ENCODE data around the gene HSD17B14. TPM values are rescaled to one million over a fixed set of nuclear protein-coding genes. Genes with fewer than 3 reads are reported as not detected.
"Not testable (repeated sequence)": the region's sequence is repeated elsewhere in the genome, so short reads cannot be mapped to it uniquely, and the experiment has no call there.

The HSD17B14 gene
- total RNA-seq, 2 donors from 2014 or later = 2.0 to 3.2 TPM

DNA sequence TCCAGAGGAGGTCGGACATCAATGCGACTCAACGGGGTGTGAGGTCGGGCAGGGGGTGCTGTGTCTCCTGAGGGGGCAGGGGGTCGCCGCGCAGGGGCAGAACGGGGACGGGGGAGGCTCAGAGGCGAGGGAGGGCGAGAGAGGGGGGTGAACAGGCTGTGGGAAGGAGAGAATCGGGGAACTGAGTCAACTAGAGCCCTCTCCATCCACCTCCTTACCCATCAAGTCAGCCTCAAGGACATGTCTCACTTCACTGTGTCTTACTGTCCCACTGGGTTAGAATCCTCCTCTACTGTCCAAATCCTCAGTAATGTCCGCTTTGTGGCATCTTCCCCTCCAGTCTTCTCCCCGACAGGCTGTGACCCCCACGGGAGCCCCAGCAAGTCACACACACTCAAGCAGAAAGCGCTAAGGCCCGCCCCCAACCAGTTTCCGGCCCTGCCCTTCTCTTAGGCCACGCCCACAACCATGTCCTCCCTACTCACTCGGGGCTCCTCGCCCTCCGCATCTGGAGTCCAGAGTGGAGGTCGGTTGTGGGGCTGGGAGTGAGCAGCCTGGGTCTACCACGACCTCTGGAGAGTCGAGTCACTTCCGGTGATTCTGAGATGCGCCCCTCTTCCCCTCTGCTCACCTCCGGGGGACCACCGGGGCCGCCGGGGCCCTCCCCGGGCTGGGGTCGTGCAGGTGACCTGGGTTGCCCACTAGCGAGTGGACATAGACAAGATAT lies 22.9 kb upstream of the HSD17B14 start:
- no peaks in the 10 kb centered on the region for H3K4me1 Mint-ChIP-seq (ENCODE audit: low read depth)
- ATAC-seq (replicated peaks in 1 of 2) = peak; percentile 92 to 94
- H3K36me3 Mint-ChIP-seq (ENCODE audit: insufficient read depth in 2 of 2) = no peaks in the 10 kb centered on the region
- H3K9me3 Mint-ChIP-seq = no peaks in the 10 kb centered on the region
- peak; percentile 83 to 92 for DNase-seq
- H3K4me3 Mint-ChIP-seq = peak overlapping the region; percentile 81 to 93
- H3K27me3 Mint-ChIP-seq (ENCODE audit: low read depth) = no peaks in the 10 kb centered on the region
- H3K27ac Mint-ChIP-seq = peak overlapping the region; percentile 72

DNA sequence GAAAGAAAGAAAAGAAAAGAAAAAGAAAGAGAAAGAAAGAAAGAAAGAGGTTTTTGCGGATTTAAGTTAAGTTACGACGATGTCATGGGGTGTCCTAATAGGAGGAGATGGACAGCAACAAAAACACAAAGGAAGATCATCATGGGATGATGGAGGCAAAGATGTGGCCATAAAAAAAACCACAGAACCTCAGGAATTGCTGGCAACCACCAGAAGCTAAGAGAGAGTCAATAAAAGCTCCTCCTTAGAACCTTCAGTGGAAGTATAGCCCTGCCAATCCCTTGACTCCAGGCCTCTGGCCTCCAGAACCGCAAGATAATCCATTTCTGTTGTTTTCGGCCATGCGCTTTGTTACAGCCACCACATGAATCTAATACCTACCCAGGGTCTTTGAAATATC lies 20.6 kb upstream of the HSD17B14 start:
- no peak overlapping the region for H3K4me3 Mint-ChIP-seq
- no peaks in the 10 kb centered on the region for H3K9me3 Mint-ChIP-seq
- no peaks in the 10 kb centered on the region for H3K36me3 Mint-ChIP-seq (ENCODE audit: insufficient read depth in 2 of 2)
- H3K27ac Mint-ChIP-seq = no peak overlapping the region
- H3K27me3 Mint-ChIP-seq (ENCODE audit: low read depth) = no peaks in the 10 kb centered on the region
- DNase-seq (no peak), ATAC-seq (replicated peaks in 1 of 2) (no peak)
- H3K4me1 Mint-ChIP-seq (ENCODE audit: low read depth) = no peaks in the 10 kb centered on the region

DNA sequence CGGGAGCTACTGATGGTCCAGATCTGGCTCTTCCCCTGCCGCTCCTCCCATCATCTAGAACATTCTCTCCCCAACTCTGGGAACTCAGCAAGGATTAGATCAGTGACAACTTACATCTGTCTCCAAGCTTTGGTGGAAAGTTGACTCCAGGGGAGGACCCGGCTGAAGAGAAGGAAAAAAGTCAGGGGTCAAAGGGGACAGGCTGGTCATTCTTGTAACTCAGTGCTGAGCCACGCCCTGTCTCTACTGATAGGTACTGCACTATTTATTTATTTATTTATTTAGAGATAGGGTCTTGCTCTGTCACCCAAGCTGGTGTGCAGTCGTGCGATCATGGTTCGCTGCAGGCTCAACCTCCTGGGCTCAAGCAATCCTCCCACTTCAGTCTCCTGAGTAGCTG lies 17.8 kb upstream of the HSD17B14 start:
- Mint-ChIP-seq H3K27me3 (ENCODE audit: low read depth) (no peaks in the 10 kb centered on the region), H3K4me1 (ENCODE audit: low read depth) (no peaks in the 10 kb centered on the region), H3K9me3 (no peaks in the 10 kb centered on the region), H3K36me3 (ENCODE audit: insufficient read depth in 2 of 2) (no peaks in the 10 kb centered on the region), H3K27ac (no peak overlapping the region), H3K4me3 (no peak overlapping the region)
- ATAC-seq (replicated peaks in 1 of 2) (no peak), DNase-seq (no peak)

DNA sequence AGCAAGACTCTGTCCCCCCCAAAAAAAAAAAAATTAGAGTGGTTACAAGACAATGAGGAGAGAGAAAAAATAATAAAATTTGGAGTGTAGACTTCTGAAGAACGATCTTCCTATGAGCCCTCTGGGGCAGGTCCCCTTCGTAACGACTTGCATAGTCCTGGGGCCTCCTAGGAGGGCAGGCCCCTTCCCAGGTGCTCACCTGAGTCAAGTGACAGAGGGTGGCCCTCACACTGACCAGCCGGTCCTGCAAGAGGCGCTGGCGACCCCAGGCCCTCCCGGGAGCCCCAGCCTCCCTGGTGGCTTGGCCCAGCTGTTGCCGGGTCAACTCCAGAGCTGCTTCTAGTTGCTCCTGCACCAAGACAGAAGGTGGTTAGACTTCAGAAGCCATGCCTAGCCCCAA lies 17.2 kb upstream of the HSD17B14 start:
- DNase-seq (no peak), ATAC-seq (replicated peaks in 1 of 2) (no peak)
- Mint-ChIP-seq H3K36me3 (ENCODE audit: insufficient read depth in 2 of 2) (no peaks in the 10 kb centered on the region), H3K27ac (no peak overlapping the region), H3K4me1 (ENCODE audit: low read depth) (no peaks in the 10 kb centered on the region), H3K27me3 (ENCODE audit: low read depth) (no peaks in the 10 kb centered on the region), H3K9me3 (no peaks in the 10 kb centered on the region), H3K4me3 (no peak overlapping the region)

DNA sequence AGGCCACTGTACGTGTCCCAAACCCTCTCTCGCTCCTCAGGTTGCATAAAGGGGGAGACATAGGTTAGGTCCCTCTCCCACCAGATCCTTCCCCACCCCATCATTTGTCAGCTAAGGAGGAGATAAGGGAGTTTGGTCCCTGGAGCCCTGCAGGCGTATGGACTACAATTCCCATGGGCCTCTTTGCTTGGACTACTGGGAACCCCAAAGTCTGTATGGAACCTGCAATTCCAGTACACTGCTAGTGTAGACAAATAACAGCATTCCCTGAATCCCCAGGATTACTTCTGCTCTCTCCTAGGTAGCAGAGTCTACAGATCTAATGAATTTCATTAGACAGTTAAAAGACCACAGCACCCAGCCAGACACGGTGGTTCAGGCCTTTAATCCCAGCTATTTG lies 16.0 kb upstream of the HSD17B14 start:
- no peak for DNase-seq
- Mint-ChIP-seq H3K9me3 (no peaks in the 10 kb centered on the region), H3K4me3 (no peak overlapping the region), H3K27ac (no peak overlapping the region), H3K4me1 (ENCODE audit: low read depth) (no peaks in the 10 kb centered on the region), H3K27me3 (ENCODE audit: low read depth) (no peaks in the 10 kb centered on the region), H3K36me3 (ENCODE audit: insufficient read depth in 2 of 2) (no peaks in the 10 kb centered on the region)
- ATAC-seq (replicated peaks in 1 of 2) = no peak

DNA sequence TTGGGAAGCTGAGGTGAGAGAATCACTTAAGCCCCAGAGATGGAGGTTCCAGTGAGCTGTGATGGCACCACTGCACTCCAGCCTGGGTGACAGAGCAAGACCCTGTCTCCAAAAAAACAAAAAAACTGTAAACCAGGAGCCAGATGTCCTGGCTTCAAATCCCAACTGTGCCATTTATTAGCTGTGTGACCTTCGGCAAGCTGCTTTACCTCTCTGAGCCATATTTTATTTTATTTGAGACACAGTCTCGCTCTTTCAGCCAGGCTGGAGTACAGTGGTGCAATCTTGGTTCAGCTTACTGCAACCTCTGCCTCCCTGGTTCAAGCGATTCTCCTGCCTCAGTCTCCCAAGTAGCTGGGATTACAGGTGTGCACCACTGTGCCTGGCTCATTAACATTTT lies 10.4 kb upstream of the HSD17B14 start:
- not testable (repeated sequence) for H3K27ac Mint-ChIP-seq; H3K36me3 Mint-ChIP-seq (ENCODE audit: insufficient read depth in 2 of 2); H3K4me1 Mint-ChIP-seq (ENCODE audit: low read depth); H3K4me3 Mint-ChIP-seq; DNase-seq; ATAC-seq (replicated peaks in 1 of 2); H3K27me3 Mint-ChIP-seq (ENCODE audit: low read depth); H3K9me3 Mint-ChIP-seq

DNA sequence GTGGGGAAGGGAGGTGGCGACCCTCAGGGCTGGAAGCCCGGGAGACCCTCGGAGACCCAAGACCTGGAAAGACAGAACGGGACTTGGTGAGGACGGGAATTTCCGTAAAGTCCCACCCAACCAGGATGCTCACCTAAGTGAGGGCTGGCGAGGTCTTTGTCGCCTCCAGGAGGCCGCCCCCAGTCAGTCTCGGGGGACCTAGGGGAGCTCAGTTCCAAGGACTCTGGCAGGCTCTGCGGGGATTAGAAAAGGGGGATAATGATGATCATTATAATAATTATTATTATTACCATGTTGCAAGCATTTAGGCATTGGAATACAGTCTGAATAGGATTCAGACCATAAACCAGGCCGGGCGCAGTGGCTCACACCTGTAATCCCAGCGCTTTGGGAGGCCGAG lies 9.1 kb upstream of the HSD17B14 start:
- DNase-seq = no peak
- no peak overlapping the region for H3K4me3 Mint-ChIP-seq
- no peaks in the 10 kb centered on the region for H3K9me3 Mint-ChIP-seq
- no peaks in the 10 kb centered on the region for H3K4me1 Mint-ChIP-seq (ENCODE audit: low read depth)
- ATAC-seq (replicated peaks in 1 of 2) = no peak
- H3K27me3 Mint-ChIP-seq (ENCODE audit: low read depth) = no peaks in the 10 kb centered on the region
- H3K36me3 Mint-ChIP-seq (ENCODE audit: insufficient read depth in 2 of 2) = no peaks in the 10 kb centered on the region
- H3K27ac Mint-ChIP-seq = no peak overlapping the region

DNA sequence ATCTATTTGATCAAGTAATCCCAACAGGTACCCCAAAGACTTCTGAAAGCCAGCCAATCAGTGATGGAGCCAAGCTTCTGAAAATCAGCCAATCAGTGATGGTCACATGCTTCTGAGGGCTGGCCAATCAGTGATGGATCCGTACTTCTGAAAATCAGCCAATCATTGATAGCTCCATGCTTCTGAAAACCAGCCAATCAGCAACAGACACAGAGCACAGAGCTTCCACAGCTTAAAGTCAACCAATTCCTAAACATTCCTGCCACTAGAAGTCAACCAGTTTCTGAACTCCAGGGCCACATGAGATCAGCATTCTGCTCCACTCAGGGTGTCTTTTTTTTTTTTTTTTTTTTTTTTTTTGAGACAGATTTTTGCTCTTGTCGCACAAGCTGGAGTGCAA lies 8.2 kb upstream of the HSD17B14 start:
- H3K27me3 Mint-ChIP-seq (ENCODE audit: low read depth) = no peaks in the 10 kb centered on the region
- no peaks in the 10 kb centered on the region for H3K36me3 Mint-ChIP-seq (ENCODE audit: insufficient read depth in 2 of 2)
- H3K9me3 Mint-ChIP-seq = no peaks in the 10 kb centered on the region
- H3K27ac Mint-ChIP-seq = no peak overlapping the region
- H3K4me1 Mint-ChIP-seq (ENCODE audit: low read depth) = no peaks in the 10 kb centered on the region
- no peak overlapping the region for H3K4me3 Mint-ChIP-seq
- DNase-seq (no peak), ATAC-seq (replicated peaks in 1 of 2) (no peak)

DNA sequence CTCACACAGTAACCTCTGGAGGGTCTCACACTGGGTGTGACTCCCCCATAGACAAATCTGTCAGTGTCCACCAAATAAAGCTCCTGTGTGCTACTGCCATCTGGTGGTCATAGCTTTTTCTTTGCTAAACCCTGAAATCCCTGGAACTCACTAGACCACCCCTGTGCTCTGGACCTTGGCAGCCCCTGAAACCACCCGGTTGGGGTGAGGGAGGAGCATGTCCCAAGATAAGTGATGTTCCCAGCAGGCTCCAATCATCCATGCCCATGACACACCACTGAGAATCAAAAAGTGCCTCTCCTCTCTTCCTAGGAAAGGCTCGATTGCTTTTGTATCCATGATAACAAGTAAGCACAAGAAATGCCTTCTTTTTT lies 6.5 kb upstream of the HSD17B14 start:
- DNase-seq = peak; percentile 56 to 58
- H3K4me1 Mint-ChIP-seq (ENCODE audit: low read depth) = no peaks in the 10 kb centered on the region
- no peaks in the 10 kb centered on the region for H3K36me3 Mint-ChIP-seq (ENCODE audit: insufficient read depth in 2 of 2)
- no peaks in the 10 kb centered on the region for H3K9me3 Mint-ChIP-seq
- no peak overlapping the region for H3K4me3 Mint-ChIP-seq
- no peak overlapping the region for H3K27ac Mint-ChIP-seq
- no peaks in the 10 kb centered on the region for H3K27me3 Mint-ChIP-seq (ENCODE audit: low read depth)
- ATAC-seq (replicated peaks in 1 of 2) = peak; percentile 56 to 64

DNA sequence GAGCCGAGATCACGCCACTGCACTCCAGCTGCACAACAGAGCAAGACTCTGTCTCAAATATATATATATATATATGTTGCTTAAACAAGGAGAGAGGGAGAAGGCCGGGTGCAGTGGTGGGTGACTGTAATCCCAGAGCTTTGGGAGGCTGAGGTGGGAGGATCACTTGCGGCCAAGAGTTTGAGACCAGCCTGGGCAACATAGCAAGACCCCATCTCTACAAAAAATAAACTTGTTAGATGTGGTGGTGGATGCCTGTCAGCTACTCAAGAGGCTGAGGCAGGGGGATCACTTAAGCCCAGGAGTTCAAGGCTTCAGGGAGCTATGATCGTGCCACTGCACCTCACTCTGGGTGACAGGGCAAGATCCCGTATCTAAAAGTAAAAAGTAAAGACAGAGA lies 5.3 kb upstream of the HSD17B14 start:
- Mint-ChIP-seq H3K27ac (no peak overlapping the region), H3K27me3 (ENCODE audit: low read depth) (no peaks in the 10 kb centered on the region), H3K9me3 (no peaks in the 10 kb centered on the region), H3K4me1 (ENCODE audit: low read depth) (peaks cover 6% of the 10 kb centered on the region), H3K36me3 (ENCODE audit: insufficient read depth in 2 of 2) (peaks cover 0 to 2% of the 10 kb centered on the region in 2 donors), H3K4me3 (no peak overlapping the region)
- DNase-seq = no peak
- ATAC-seq (replicated peaks in 1 of 2) = no peak

DNA sequence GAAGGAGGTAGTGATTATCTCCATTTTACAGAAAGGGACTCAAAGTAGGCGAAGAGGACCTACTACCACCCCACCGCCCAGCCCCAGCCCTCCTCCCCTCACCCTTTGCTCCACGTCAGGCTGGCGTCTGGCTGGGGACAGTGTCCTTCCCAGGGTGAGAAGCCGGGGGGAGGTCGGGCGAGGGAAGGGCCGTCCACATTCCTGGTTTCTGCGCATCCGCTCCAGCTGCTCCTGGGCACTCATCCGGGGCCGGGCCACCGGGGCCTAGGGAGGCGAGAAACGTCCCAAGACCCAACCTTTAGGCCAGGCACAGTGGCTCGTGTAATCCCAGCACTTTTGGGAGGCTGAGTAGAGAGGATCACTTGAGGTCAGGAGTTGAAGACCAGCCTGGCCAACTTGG lies 4.8 kb upstream of the HSD17B14 start:
- H3K27ac Mint-ChIP-seq = no peak overlapping the region
- H3K27me3 Mint-ChIP-seq (ENCODE audit: low read depth) = no peaks in the 10 kb centered on the region
- DNase-seq (no peak), ATAC-seq (replicated peaks in 1 of 2) (no peak)
- H3K9me3 Mint-ChIP-seq = no peaks in the 10 kb centered on the region
- H3K4me1 Mint-ChIP-seq (ENCODE audit: low read depth) = peaks cover 11% of the 10 kb centered on the region
- peaks cover 0 to 2% of the 10 kb centered on the region in 2 donors for H3K36me3 Mint-ChIP-seq (ENCODE audit: insufficient read depth in 2 of 2)
- no peak overlapping the region for H3K4me3 Mint-ChIP-seq

DNA sequence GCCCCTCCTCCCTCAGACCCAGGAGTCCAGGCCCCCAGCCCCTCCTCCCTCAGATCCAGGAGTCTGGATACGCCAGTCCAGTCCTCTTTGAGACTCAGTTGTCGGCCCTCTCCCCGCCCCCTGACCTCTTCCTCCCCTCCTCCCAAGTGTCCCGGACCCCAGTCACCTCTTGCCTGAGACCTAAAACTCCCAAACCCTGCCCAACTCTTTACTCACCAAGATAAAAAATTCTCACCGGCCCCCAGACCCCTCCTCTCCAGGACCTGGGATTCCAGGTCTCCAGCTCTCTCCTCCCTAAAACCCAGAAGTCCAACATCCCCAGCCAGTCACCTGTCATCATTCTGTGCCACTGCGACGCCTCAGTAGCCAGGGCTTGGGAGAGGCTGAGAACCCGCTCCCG lies 1.4 kb upstream of the HSD17B14 start:
- Mint-ChIP-seq H3K27ac (peak overlapping the region; percentile 35), H3K4me1 (ENCODE audit: low read depth) (peaks cover 23% of the 10 kb centered on the region), H3K36me3 (ENCODE audit: insufficient read depth in 2 of 2) (peaks cover 0 to 2% of the 10 kb centered on the region in 2 donors), H3K9me3 (no peaks in the 10 kb centered on the region), H3K4me3 (peak overlapping the region; percentile 69 to 74), H3K27me3 (ENCODE audit: low read depth) (no peaks in the 10 kb centered on the region)
- DNase-seq (no peak), ATAC-seq (replicated peaks in 1 of 2) (no peak)

DNA sequence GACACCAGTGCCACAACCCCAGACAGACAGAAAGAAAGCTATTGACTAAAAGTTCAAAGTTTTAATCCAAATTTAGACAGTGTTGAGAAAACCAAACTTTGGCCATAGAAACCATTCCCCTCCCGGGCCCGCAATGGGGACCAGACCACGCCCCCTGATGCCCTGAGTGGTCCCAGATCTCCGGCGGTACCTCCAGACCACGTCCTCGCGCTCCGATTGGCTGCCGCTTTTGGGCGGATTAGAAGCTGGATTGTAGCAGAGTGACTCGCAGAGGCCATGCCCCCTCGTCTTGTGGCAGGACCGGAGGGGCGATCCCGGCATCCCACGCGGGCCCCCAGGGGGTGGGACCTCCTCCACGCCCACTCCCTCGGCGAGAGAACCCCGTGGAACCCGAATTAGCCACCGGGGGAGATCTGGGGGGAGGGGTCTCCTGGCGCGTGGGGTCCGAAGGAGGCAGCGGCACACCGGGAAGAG lies 797 bp upstream of the HSD17B14 start:
- Mint-ChIP-seq H3K4me1 (ENCODE audit: low read depth) (peaks cover 23% of the 10 kb centered on the region), H3K9me3 (no peaks in the 10 kb centered on the region), H3K27me3 (ENCODE audit: low read depth) (no peaks in the 10 kb centered on the region), H3K4me3 (peak overlapping the region; percentile 88 to 91), H3K36me3 (ENCODE audit: insufficient read depth in 2 of 2) (peaks cover 0 to 2% of the 10 kb centered on the region in 2 donors), H3K27ac (peak overlapping the region; percentile 77)
- DNase-seq = peak; percentile 83 to 91
- peak; percentile 86 for ATAC-seq (replicated peaks in 1 of 2)

DNA sequence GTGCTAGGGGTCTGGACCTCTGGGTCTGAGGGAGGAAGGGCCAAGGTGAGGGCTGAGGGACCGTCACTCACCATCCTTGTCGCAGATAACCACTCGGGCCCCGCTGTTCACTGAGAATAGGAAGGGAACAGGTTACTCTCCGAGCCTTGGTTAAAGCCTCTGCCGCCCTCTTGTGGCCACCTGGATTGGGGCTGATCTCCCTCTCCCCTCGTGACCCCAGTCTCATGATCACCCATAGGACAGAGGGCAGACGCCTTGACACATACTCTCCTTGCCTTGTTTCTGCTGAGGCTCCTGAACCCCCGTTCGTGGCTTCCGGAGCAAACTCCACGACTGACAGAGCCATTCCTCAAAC lies 580 bp downstream of the HSD17B14 start:
- H3K27ac Mint-ChIP-seq = peak overlapping the region; percentile 81
- H3K9me3 Mint-ChIP-seq = no peaks in the 10 kb centered on the region
- H3K36me3 Mint-ChIP-seq (ENCODE audit: insufficient read depth in 2 of 2) = peaks cover 0 to 2% of the 10 kb centered on the region in 2 donors
- peak; percentile 96 for ATAC-seq (replicated peaks in 1 of 2)
- peak overlapping the region; percentile 88 to 91 for H3K4me3 Mint-ChIP-seq
- no peaks in the 10 kb centered on the region for H3K27me3 Mint-ChIP-seq (ENCODE audit: low read depth)
- DNase-seq = peak; percentile 95 to 96
- peaks cover 23% of the 10 kb centered on the region for H3K4me1 Mint-ChIP-seq (ENCODE audit: low read depth)
